NOMO-1 (cell line): ENCODE data around the gene PTPRQ.

Experiments used
- DNase-seq, 2 experiments: peaks; one replicate each; lab custom pipeline; 2025; ENCODE audit not compliant: unreplicated experiment in 2 of 2; lab: John Stamatoyannopoulos, UW

Gene PTPRQ

DNA sequence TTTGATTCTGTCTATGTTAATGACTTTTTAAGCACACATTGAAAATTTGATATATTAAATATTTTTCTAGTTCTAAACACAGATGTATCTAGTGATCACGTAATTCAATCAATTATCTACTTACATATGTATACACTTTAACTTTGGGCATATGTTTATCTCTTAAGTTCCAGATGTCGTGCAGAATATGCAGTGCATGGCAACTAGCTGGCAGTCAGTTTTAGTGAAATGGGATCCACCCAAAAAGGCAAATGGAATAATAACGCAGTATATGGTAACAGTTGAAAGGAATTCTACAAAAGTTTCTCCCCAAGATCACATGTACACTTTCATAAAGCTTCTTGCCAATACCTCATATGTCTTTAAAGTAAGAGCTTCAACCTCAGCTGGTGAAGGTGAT, 105.3 kb downstream of the PTPRQ start:
- DNase-seq, result no peak

DNA sequence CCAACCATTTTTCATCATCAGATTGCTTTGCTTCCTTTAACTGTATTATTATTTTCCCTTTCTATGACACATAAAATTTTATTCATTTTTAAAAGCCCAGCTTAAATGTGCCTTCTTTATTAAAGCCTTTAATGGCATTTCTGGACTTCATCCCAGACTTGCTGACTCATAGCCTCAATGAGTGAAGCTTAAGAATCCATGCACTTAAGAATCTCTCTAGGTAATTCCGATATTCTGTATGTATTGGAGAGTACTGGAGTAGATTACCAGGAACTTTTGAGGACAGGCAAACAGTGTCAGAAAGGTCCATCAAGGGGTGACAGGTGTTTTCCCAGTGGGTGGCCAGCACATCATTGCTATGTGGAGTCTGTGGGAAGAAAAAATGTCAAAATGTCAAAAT, 107.9 kb downstream of the PTPRQ start:
- DNase-seq, result no peak

DNA sequence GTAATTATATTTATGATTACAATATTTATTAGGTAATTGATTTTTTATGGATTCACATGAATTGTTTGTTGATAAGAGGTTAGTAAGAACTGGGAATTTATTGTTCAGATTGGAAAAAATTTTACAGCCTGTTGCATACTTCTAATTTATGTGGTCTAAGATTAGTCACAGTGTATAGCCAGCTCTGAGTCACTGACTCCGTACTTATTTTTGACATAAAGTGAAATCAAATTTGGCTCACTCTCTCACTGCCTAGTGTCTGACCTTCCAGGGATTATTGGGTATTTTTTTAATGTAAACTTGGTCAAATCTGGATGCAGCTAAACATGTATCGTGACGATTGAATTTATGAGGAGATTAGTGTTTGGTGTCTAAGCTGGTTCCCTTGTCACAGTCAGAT, 109.3 kb downstream of the PTPRQ start:
- DNase-seq, result peak in 1 of 2 experiments; percentile 56

DNA sequence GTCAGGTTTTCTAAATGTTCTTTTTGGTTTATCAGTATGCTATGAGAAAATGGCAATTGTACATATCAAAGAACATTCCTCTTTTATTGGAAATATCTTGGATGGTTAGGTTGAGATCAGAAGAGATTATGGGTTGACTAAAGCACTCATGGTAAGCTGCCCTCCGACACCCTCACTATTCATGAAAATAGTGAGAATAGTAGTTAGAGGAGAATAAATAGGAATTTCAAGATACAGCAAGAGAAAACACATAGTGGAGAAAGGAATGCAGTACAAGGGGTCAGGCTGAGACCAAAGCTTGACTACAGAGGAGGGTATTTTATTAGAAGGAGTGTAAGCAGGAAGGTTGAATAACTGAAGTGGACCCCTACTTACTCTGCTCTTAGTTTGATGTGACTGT, 112.5 kb downstream of the PTPRQ start:
- no peak for DNase-seq

DNA sequence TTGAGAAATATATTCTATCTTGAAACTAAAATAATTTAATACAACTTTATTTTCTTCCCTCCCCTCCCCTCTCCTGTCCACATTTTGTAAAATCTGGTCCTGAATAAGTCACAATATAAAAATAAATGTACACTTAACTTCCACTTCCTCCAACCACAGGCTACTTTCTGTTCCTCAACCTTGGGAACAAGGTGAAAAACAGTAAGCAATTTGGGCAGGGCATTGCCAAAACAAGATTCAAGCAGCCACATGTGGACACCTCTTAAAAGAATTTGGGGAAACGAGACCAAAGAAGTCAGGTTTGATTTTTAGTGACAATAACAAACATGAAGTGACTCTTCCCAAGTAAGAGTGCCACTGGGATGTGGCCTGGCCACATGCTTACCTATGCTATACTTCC, 115.7 kb downstream of the PTPRQ start:
- peak; percentile 74 to 93 for DNase-seq

DNA sequence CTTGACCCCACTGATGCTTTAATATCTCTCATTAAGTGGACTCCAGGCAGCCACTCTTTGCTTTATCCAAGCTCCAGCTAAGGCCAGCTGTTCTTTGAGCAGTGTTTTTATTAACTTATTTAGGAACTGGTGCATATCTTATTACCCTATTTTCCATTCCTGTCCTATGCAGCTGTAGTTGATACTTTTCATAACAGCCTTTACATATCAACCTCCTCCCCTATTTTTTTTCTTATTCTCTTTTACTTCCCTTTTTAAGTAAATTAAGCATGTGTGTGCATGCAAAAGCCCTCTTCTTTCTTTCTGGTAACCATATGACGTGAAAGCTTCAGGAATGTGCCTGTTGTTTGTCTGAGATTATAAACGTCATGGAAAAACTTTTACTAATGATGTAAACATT, 121.2 kb downstream of the PTPRQ start:
- peak; percentile 48 to 83 for DNase-seq

DNA sequence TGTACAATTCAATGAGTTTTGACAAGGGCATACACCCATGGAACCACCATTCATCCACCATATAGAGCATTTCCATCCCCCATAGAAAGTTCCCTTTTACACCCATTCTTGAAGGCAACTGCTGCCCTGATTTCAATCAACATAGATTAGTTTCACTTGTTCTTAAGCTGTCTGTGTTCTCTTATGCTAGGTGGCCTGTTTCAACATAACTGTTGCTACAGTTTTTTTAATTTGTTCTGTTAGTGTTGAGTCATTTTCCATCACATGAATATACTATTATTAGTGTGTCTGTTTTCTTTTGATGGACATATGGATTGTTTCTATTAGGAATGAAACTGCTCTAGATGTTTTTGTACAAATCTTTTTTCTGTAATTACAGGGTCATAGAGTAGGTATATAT, 123.4 kb downstream of the PTPRQ start:
- DNase-seq, result peak; percentile 82 to 96

DNA sequence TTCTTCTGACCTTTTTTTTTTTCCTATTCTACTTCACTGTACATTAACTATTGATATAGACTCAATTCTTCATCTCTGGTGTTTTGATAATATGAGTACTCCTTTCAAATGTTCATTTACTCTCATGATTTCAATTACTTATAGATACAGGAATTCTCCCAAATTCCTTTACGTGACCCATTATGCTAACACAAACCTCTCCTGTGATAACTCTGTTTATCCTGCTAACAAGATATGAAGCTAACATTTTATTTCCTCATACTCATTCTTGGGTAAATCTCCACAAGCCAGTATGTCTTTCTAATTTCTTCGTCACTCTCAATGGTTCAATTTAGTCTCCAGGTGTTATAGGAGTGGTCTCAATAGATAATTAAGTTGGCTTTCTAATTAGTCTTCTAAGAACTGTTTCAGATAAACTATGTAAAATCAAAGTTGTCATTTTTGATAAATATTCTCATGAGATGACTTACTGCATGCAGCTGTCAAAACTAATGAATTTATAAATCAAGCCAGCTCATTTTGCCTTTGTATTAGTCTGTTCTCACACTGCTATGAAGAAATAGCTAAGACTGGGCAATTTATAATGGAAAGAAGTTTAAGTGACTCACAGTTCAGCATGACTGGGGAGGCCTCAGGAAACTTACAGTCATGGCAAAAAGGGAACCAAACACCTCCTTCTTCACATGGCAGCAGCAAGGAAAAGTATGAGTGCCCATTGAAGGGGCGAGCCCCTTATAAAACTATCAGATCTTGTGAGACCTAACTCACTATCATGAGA, 132.8 kb downstream of the PTPRQ start:
- DNase-seq, result no peak

DNA sequence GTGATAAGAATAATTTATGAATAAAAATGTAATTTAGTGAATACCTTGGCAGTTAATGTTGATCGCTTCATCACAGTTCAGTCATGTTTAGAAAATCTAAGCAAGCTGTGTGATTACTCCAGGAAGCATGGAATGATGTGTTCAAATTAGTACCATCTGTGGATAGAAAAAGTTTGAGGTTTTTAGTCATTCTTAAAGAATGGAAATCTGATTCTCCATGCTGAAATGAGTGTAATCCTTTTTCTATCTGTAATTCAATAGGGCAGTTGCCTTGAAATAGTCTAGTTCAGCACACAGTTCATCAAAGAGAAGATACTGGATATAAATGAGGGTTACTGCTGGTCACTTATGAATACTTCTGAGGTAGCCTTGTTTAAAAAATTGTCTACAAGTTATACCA, 136.2 kb downstream of the PTPRQ start:
- no peak for DNase-seq

DNA sequence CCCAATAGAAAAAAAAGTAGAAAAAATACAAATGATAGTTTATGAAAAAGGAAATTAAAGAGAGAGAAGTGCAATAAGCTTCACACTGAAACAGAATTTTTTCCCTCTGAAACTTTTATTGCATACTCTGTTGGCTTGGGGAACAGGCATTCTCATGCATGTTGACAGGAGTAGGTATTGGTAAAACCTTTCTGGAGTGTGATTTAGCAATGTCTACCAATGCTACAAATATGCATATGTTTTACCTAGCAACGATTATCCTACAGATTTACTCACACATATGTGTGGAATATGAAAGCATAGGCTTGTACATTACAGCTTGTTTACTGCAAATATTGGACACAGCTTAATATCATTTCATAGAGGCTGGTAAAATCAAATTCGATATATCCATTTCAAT, 137.7 kb downstream of the PTPRQ start:
- no peak for DNase-seq

DNA sequence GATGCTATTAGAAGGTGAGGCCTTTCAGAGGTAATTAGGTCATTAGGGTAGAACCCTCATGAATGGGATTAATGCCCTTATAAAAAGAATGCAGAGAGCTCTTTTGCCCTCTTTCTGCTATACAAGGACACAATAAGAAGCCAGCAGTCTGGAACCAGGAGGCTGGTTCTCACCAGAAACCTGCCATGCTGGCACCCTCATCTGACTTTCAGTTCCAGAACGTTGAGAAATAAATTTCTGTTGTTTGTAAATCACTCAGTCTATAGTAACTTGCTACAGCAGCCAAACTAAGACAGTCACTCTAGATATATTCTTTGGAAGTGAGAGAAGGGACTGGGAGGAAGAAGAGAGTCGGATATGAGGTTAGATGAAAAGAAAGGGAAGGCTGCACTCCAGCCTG, 138.4 kb downstream of the PTPRQ start:
- no peak for DNase-seq

DNA sequence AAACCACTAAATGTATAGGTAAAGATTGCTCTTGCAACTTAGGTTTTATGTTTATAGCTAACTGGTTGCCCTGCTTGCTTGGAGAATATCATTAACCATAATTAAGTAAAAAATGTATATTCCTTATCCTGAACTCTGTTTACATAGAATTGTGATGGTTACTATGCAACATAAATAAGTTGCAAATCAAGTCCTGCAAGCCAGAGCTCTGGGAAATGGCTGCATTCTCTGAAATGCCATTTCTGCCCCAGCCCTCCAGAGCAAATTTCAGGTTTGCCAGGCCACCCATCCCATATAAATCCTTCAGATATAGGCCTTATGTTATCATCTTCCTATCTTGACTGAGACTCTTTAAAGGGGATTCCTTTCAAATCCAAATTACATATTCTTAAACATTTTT, 145.0 kb downstream of the PTPRQ start:
- DNase-seq, result no peak

DNA sequence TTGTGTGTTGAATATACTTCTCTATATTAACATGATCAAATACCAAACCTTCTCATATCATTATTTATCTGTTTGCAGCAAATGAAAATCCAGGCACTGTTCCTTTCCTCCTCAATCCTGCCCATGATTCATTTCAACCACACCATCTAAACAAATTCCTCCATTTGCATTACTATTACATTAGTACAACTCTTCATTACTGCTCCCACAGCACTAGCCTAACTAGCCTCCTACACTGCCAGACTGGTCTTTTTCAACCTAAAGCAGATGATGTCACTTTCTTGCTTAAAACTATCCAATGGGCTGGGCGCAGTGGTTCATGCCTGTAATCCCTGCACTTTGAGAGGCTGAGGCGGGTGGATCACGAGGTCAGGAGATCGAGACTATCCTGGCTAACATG, 146.1 kb downstream of the PTPRQ start:
- no peak for DNase-seq

DNA sequence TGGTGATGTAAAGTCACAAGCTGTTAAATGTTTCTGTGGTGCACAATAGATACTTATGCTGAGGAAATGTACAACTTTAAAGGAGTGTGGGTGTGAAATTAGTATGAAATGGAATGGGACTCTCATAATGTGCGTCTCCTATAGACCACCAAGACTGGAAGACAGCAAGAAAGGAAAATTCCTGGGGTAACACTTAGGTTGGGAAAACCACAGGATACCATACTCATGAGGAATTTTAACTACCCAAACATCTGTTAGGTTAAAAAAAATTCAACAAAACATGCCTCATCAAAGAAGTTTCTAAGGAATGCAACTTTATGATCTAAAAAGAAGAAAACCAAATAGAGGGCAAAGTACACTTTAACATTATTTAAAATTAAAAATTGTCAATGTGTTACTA, 149.7 kb downstream of the PTPRQ start:
- DNase-seq, result no peak

DNA sequence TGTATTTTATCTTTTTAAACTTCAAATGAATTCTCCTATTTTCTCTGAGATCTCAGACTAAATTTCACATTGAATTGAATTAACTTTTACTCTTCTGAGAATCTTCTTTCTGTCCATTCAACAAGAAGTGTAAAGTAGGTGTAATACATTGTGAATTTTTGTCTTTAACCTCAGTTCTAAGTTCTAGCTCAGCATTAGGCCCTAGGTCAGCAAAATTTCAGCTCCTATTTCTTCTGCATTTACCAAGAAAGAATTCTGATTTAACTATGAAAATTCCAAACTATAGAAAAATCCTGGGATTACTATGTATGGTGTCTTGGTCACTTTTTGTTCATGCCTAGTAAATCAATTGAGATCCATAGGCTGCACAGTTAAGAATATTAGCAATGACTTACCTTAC, 152.5 kb downstream of the PTPRQ start:
- no peak for DNase-seq

DNA sequence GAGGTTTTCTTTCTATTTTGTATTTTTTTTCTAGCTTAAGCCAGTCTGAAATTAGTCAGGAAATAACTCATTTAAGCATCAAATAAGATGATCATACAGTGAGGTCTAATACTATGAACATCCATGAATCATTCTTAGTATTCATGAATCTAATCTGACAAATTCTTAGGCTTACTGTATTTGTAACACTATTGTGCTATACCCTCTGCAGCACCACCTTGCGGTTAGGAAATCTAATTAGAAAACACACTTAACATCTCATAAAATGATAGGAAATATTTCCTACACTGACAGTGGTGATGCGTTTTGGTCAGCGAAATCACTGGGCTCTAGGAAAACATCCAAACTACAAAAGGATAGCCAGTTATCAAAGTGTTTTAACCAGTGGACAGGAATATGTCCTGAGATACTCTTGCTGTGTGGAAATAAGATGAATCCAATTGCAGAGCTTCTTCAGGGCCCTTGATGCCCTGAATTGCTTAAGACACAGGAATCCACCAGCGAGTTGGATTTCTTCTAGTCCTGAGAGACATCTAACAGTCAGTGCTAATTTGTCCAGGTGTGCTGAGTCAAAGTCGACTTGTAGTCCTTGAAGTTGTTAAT, 154.1 kb downstream of the PTPRQ start:
- DNase-seq, result no peak

DNA sequence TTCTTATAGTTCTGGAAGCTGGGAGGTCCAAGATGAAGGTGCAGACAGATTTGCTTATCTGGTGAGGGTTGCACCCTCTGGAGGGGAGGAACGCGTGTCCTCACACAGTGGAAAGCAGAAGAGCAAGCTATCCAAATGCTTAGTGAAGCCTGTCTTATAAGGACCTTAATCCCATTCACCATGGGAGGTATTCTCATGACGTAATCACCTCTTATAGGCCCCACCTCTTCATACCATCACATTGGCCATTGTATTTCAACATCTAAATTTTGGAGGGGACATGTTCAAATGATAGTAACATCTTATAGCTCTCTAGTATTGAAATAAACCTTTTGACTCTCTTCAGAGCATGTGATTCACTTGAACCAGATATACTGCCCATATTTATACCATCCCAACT, 158.4 kb downstream of the PTPRQ start:
- no peak for DNase-seq

DNA sequence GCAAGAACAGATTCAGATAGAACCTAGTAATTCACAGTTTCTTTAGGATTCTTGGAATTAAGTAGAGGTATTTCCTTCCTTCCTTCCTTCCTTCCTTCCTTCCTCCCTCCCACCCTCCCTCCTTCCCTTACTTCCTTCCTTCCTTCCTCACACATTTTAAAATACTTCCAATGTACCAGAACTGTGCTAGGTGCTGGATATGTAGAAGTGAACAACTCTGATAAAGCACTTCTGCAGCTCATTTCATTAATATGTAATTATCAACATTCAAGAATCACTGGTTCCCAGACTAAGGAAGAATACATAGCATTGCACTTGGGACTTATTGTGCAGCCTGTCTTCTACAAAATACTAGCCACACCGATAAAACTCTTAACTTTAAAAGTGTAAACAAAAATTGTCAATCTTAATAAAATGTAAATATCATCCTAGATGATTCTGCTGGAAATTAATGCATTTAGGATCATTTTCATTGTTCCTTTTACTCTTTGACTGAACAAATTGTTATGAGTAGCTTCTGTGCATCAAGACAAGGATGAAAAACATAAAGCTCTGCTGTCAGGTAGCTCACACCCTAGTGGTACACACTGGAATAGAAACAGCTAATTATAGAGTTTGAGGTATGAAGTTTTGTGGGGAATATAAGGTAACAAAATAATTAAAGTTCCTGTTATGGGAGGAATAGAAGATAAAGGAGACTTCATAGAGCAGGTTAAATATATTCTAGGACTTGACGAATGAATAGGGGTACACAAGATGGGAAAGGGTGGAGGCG, 163.5 kb downstream of the PTPRQ start:
- no peak for DNase-seq

DNA sequence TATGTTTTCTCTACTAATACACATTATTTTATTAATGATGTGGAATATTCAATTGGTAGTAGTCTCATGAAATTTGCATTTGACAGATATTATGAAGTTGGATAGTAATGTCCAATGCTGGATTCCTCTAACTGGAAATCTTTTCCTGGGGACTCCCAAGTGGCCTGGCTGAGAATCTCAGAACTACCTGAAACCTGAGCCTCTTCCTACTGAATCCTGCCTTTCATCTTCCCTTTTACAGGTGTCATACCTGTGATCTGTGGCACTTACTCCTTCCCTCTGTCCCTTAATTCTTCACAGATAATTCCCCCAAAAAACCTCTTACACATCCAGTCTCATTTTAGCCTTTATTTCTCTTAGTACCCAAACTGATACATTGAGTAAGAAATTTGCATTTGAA, 173.7 kb downstream of the PTPRQ start:
- no peak for DNase-seq

DNA sequence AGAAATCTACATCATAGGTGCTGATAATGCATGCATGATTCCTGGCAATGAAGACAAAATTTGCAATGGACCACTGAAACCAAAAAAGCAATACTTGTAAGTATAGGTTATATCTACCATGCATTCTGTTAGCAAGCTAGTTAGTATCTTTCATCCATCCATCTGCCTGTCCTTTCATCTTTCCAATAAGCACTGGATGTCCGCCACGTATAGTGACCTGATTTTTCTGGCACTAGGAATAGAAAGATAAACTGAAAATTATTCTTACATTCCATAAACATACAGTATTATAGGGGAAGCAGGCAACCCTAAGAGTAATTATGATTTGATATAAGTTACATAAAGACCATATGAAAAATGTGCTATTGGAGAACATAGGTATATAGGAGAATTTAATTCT, 176.2 kb downstream of the PTPRQ start:
- no peak for DNase-seq

DNA sequence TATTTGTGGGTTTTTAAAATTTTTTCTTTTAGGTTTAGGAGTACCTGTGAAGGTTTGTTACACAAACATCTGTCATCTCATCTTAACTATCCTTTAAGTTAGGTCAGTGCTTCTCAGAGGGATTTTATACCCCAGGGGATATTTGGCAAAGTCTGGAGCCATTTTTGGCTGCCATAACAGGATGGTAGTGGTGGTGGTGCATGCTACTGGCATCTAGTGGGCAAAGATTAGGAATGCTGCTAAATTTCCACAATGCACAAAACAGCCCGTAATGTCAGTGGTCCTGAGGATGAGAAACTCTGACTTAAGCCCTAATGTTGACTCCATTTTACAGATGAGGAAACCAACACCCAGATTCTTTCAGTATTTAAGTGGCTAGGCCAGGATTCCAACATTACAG, 178.2 kb downstream of the PTPRQ start:
- DNase-seq, result no peak

DNA sequence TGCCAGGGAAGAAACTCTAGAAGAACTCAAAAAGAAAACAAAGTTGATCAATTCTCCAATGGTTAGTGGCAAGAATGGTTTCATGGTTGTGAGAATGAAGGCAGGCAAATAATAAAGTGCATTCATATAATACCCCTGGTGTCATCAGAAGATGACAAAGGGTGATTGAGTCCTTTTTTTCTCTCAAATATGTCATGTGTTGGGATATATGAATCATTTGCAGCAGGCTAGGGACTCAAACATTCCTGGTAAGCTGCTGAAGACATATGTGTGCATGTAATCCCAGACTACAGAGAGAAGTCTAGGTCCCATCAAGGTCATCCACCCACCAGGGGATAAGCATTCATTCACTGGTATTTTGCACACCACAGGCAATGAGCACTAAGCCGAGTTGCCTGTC, 181.0 kb downstream of the PTPRQ start:
- DNase-seq, result no peak
